ENCODE results near the gene CBLC. TPM values are rescaled to one million over a fixed set of nuclear protein-coding genes. Genes with fewer than 3 reads are reported as not detected.

Gene CBLC
- total RNA-seq, 4 donors from 2014 or later: 0.49 TPM; not detected in 3

- intact Hi-C loops (cut with DNase I; ENCODE audit: low total_unique reads) (loop anchor here (10.0 kb wide), 1 partner anchor 909 kb away; no protein-coding TSS in a partner anchor), in situ Hi-C loops (cut with MboI; ENCODE audit: low sequenced_read_pairs in 4 of 4) (no loop called here)
- DNase-seq: no peak
- no peak for TF ChIP-seq CTCF (IDR thresholded peaks at IDR 0.05 in 4 of 5, conservative IDR thresholded peaks at IDR 0.05 in 1 of 5)
- no peak for TF ChIP-seq POLR2A (IDR thresholded peaks at IDR 0.05)
- no peaks in the 10 kb centered on the region for H3K36me3 ChIP-seq
- no peak for ATAC-seq
- no peaks in the 10 kb centered on the region for H3K9me3 ChIP-seq
- no peak overlapping the region for H3K4me3 ChIP-seq
- no peaks in the 10 kb centered on the region for H3K27me3 ChIP-seq
- H3K4me1 ChIP-seq: peaks cover 17 to 26% of the 10 kb centered on the region in 2 donors
- no peak overlapping the region for H3K27ac ChIP-seq
These were observed 28.6 kb downstream of the CBLC start for GRCh38 chr19:44806291-44806690.

- Histone ChIP-seq H3K9me3 (no peaks in the 10 kb centered on the region), H3K36me3 (no peaks in the 10 kb centered on the region), H3K27ac (peak overlapping the region in 3 of 4 donors; percentile 41 to 82 (median 74)), H3K27me3 (no peaks in the 10 kb centered on the region), H3K4me1 (peaks cover 17 to 26% of the 10 kb centered on the region in 2 donors), H3K4me3 (no peak overlapping the region)
- ATAC-seq (no peak), DNase-seq (no peak)
- no peak for TF ChIP-seq POLR2A (IDR thresholded peaks at IDR 0.05)
- TF ChIP-seq CTCF (IDR thresholded peaks at IDR 0.05 in 4 of 5, conservative IDR thresholded peaks at IDR 0.05 in 1 of 5): no peak
- in situ Hi-C loops (cut with MboI; ENCODE audit: low sequenced_read_pairs in 4 of 4) (no loop called here), intact Hi-C loops (cut with DNase I; ENCODE audit: low total_unique reads) (loop anchor here (10.0 kb wide), 1 partner anchor 908 kb away; no protein-coding TSS in a partner anchor)
These were observed 29.5 kb downstream of the CBLC start for GRCh38 chr19:44807162-44807561.

GRCh38 chr19:44807652-44808462, 30.2 kb downstream of the CBLC start:
- Histone ChIP-seq H3K4me3 (peak overlapping the region in 2 of 4 donors; percentile 61 to 77), H3K27ac (peak overlapping the region; percentile 41 to 82 (median 72)), H3K27me3 (no peaks in the 10 kb centered on the region), H3K36me3 (no peaks in the 10 kb centered on the region), H3K4me1 (peaks cover 17 to 26% of the 10 kb centered on the region in 2 donors), H3K9me3 (no peaks in the 10 kb centered on the region)
- TF ChIP-seq CTCF (IDR thresholded peaks at IDR 0.05 in 4 of 5, conservative IDR thresholded peaks at IDR 0.05 in 1 of 5): peak; percentile 31 to 69 (median 54)
- no peak for TF ChIP-seq POLR2A (IDR thresholded peaks at IDR 0.05)
- in situ Hi-C loops (cut with MboI; ENCODE audit: low sequenced_read_pairs in 4 of 4) (no loop called here), intact Hi-C loops (cut with DNase I; ENCODE audit: low total_unique reads) (loop anchor here (1.0 to 10.0 kb wide), 2 partner anchors 24 to 907 kb away; no protein-coding TSS in a partner anchor)
- ATAC-seq: peak; percentile 39 to 54
- peak in 1 of 2 donors; percentile 22 for DNase-seq

- ATAC-seq (peak; percentile 62 to 72), DNase-seq (peak; percentile 11 to 35)
- TF ChIP-seq POLR2A (IDR thresholded peaks at IDR 0.05): peak; percentile 18 to 36
- TF ChIP-seq CTCF (IDR thresholded peaks at IDR 0.05 in 4 of 5, conservative IDR thresholded peaks at IDR 0.05 in 1 of 5): no peak
- in situ Hi-C loops (cut with MboI; ENCODE audit: low sequenced_read_pairs in 4 of 4) (no loop called here), intact Hi-C loops (cut with DNase I; ENCODE audit: low total_unique reads) (loop anchor here (1.0 to 10.0 kb wide), 2 partner anchors 24 to 906 kb away; no protein-coding TSS in a partner anchor)
- Histone ChIP-seq H3K4me1 (peaks cover 17 to 26% of the 10 kb centered on the region in 2 donors), H3K27ac (peak within 1 kb of the TSS; percentile 41 to 82 (median 72)), H3K4me3 (peak within 1 kb of the TSS; percentile 61 to 77 (median 69)), H3K27me3 (no peaks in the 10 kb centered on the region), H3K9me3 (no peaks in the 10 kb centered on the region), H3K36me3 (no peaks in the 10 kb centered on the region)
These were observed 31.0 kb downstream of the CBLC start, which contains the start of gene BCAM for GRCh38 chr19:44808463-44809371. Gene BCAM (plus strand): TSS chr19:44809103. CDS start chr19:44809125, 22 bp downstream.

All from gastrocnemius medialis (tissue), 4 donors.